Ovary (tissue), 9 donors: ENCODE results near the gene TFCP2. TPM values are rescaled to one million over a fixed set of nuclear protein-coding genes. Genes with fewer than 3 reads are reported as not detected.

ENCODE experiments used
- DNase-seq, 5 donors: peaks; one replicate each; pipeline ENCODE4 v3.0.0-alpha.2; 2019 to 2020
- H3K27ac ChIP-seq, 2 donors: fragments of 200-600 bp; one replicate each; pipeline versions ENCODE4 v1.5.1 to v1.8.0; 2019 to 2022
- H3K27me3 ChIP-seq: fragments of 200-600 bp; one replicate; pipeline ENCODE4 v1.8.0; 2022
- H3K36me3 ChIP-seq: fragments of 200-600 bp; sonication (generic); one replicate; pipeline ENCODE4 v1.5.1; 2019
- H3K4me1 ChIP-seq: one replicate; pipeline ENCODE4 v1.8.1; 2013; ENCODE audit warnings: mild to moderate bottlenecking, moderate library complexity; ENCODE audit not compliant: insufficient read depth
- H3K4me3 ChIP-seq: fragments of 200-600 bp; sonication (generic); one replicate; pipeline ENCODE4 v1.5.1; 2017
- H3K9me3 ChIP-seq, 2 donors: fragments of 200-600 bp in 1 of 2; sonication (generic) in 1 of 2; one replicate each; pipeline versions ENCODE4 v1.5.1 to v1.8.1; 2013 to 2019; ENCODE audit warnings: mild to moderate bottlenecking in 1 of 2, moderate library complexity in 1 of 2
- EP300 ChIP-seq: sonication (generic); formaldehyde crosslinking; IDR thresholded peaks from one replicate; pipeline ENCODE4 v1.6.1; 2017; ENCODE audit warnings: antibody characterized with exemption
- POLR2A ChIP-seq: fragments of 450-650 bp; IDR thresholded peaks from one replicate; pipeline ENCODE4 v1.6.1; 2017; ENCODE audit warnings: antibody characterized with exemption, mild to moderate bottlenecking, moderate library complexity
- WGBS, 3 donors: extraction: QIAGEN DNeasy Blood & Tissue Kit in 1 of 3; methylation state at CpG; one replicate each; pipeline versions ENCODE4 v1.1.5 to v1.1.7; 2013 to 2017; 5-methylcytosine and 5-hydroxymethylcytosine counted together
- intact Hi-C, 4 donors: fragments of 100-400 bp; cut with DNase I; formaldehyde crosslinking; loops; one replicate each; pipeline versions ENCODE4 v1.11.0 to v1.15.1; 2022 to 2023
- polyA plus RNA-seq, 2 donors: library from polyadenylated mRNA; stranded (reverse); fragments of 200-250 nt in 1 of 2; fragments of 350-450 nt in 1 of 2; fragmentation: Illumina TruSeq in 1 of 2; extraction: RNeasy Lipid Tissue Mini Kit (QIAGEN cat#74804) in 1 of 2; gene quantifications; one replicate each; pipeline ENCODE4 v1.2.3, GENCODE V29; 2013 to 2014
- total RNA-seq, 7 donors: library from RNA; depleted of rRNA in 2 of 7; stranded (reverse); fragments of >200 nt in 2 of 7; fragmentation: NEBNext Ultra II Directional in 3 of 7; extraction: Animal tissue kit (Norgen Biotek cat#: 25700) in 3 of 7; gene quantifications; one replicate each; pipeline versions ENCODE4 v1.1.0 to v1.2.4, GENCODE V29; 2016 to 2023
- TF ChIP-seq, protein P1 (sequence below), 3 donors: fragments of 450-650 bp in 2 of 3; fragments of 200-600 bp in 1 of 3; IDR thresholded peaks; one replicate each; pipeline versions ENCODE4 v1.5.1 to v1.8.0; 2016 to 2022; ENCODE audit warnings: antibody characterized with exemption in 3 of 3, mild to moderate bottlenecking in 1 of 3
- donor health status: DM: no; HTN: no; CAD: no; lungs with moderate emphysema.
- donor health status: DM: no; HTN: no; CAD: no.
- donor health status: Bipolar disorder and iron deficiency.
- donor health status: DM: yes; HTN: yes; CAD: no.
- donor health status: DM: no; HTN: no; CAD: no.
- donor health status: DM: yes; HTN: yes; CAD: no.

The TFCP2 gene
- total and polyA plus RNA-seq, 9 donors: 10.5 to 32.0 (median 22.7) TPM

- H3K27ac ChIP-seq: no peak overlapping the region
- H3K4me1 ChIP-seq: no peaks in the 10 kb centered on the region
- H3K4me3 ChIP-seq: no peak overlapping the region
- no peaks in the 10 kb centered on the region for H3K27me3 ChIP-seq
- no peaks in the 10 kb centered on the region for H3K36me3 ChIP-seq
- H3K9me3 ChIP-seq: no peaks in the 10 kb centered on the region
- no peak for DNase-seq
- 82 to 88% (median 88%) methylated on average over 7 of the region's 7 CpGs for WGBS, 3 donors
- TF ChIP-seq EP300 (no peak), POLR2A (no peak)
- TF ChIP-seq, protein P1, sequence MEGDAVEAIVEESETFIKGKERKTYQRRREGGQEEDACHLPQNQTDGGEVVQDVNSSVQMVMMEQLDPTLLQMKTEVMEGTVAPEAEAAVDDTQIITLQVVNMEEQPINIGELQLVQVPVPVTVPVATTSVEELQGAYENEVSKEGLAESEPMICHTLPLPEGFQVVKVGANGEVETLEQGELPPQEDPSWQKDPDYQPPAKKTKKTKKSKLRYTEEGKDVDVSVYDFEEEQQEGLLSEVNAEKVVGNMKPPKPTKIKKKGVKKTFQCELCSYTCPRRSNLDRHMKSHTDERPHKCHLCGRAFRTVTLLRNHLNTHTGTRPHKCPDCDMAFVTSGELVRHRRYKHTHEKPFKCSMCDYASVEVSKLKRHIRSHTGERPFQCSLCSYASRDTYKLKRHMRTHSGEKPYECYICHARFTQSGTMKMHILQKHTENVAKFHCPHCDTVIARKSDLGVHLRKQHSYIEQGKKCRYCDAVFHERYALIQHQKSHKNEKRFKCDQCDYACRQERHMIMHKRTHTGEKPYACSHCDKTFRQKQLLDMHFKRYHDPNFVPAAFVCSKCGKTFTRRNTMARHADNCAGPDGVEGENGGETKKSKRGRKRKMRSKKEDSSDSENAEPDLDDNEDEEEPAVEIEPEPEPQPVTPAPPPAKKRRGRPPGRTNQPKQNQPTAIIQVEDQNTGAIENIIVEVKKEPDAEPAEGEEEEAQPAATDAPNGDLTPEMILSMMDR (IDR thresholded peaks at IDR 0.05): no peak
- intact Hi-C loops: loop anchor here in 1 of 4 donors (10.0 kb wide), 1 partner anchor 105 kb away; no protein-coding TSS in a partner anchor
Observed at GRCh38 chr12:51200156-51200555, 27.2 kb upstream of the TFCP2 start.

- DNase-seq: no peak
- Histone ChIP-seq H3K9me3 (no peaks in the 10 kb centered on the region), H3K27me3 (no peaks in the 10 kb centered on the region), H3K36me3 (no peaks in the 10 kb centered on the region), H3K4me3 (no peak overlapping the region), H3K4me1 (no peaks in the 10 kb centered on the region), H3K27ac (no peak overlapping the region)
- TF ChIP-seq, protein P1 (IDR thresholded peaks at IDR 0.05): no peak
- TF ChIP-seq POLR2A (no peak), EP300 (no peak)
- 89 to 93% (median 91%) methylated on average over 10 of the region's 10 CpGs for WGBS, 3 donors
- intact Hi-C loops: no loop called here
Observed at GRCh38 chr12:51199366-51199945, 26.5 kb upstream of the TFCP2 start.

GRCh38 chr12:51198568-51199365 is 25.8 kb upstream of the TFCP2 start:
- no peaks in the 10 kb centered on the region for H3K36me3 ChIP-seq
- intact Hi-C loops: no loop called here
- no peaks in the 10 kb centered on the region for H3K4me1 ChIP-seq
- no peak overlapping the region for H3K4me3 ChIP-seq
- DNase-seq: no peak
- 63 to 79% (median 68%) methylated on average over 10 to 16 of the region's 16 CpGs for WGBS, 3 donors
- no peaks in the 10 kb centered on the region for H3K27me3 ChIP-seq
- no peaks in the 10 kb centered on the region for H3K9me3 ChIP-seq
- TF ChIP-seq, protein P1 (IDR thresholded peaks at IDR 0.05): no peak
- TF ChIP-seq EP300: no peak
- TF ChIP-seq POLR2A: no peak
- no peak overlapping the region for H3K27ac ChIP-seq

DNA sequence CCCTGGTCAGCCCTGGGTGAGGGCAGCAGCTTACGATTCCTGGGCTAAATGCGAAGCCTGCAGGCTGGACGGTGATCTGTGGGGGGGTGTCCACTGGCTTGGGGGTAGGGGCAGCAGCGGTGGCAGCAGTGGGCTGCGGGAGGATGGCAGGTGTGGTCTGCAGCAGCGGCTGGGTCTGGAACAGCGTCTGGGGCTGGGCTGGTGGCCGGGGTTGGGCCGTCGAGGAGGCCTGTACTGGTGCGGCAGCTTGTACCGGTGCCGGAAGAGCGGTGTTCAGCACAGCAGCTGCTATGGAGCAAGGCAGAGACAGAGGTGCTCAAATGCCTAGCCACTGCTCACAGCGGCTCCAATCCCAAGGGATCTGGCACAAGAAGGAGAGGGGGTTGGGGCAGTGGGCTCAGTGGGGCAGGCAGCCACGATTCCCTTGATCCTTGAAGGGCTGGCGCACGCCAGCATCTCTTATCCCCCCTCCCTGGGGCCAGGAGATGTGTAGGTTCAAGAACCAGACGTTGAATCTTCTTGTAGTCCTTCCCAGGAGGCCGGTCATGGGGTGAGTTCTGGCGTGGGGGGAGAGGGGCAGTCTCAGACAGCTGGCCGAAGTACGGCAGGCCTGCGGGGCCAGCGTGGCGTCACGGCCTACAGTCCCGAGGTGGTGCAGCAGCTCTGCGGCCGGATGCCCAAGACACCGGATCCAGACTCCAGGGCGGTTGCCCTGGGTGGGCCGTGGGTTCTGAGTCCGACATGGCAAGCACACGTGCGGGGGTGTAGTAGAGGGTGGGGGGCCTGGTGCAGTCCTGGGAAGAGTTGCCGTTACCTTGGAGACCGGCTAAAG is 25.0 kb upstream of the TFCP2 start:
- intact Hi-C loops: no loop called here

More for the DNA sequence above, 25.0 kb upstream of the TFCP2 start:
- H3K4me1 ChIP-seq: no peaks in the 10 kb centered on the region
- H3K4me3 ChIP-seq: no peak overlapping the region
- DNase-seq: no peak
- no peak for TF ChIP-seq EP300
- TF ChIP-seq, protein P1 (IDR thresholded peaks at IDR 0.05): no peak
- TF ChIP-seq POLR2A: no peak
- H3K27me3 ChIP-seq: no peaks in the 10 kb centered on the region
- no peaks in the 10 kb centered on the region for H3K9me3 ChIP-seq
- WGBS, 3 donors: 87 to 89% (median 88%) methylated on average over 38 of the region's 38 CpGs
- H3K36me3 ChIP-seq: no peaks in the 10 kb centered on the region
- no peak overlapping the region for H3K27ac ChIP-seq
